Measurements from ENCODE around the gene RAB6B. TPM values are rescaled to one million over a fixed set of nuclear protein-coding genes. Genes with fewer than 3 reads are reported as not detected.
A peak's percentile ranks its signal among the peaks of the same experiment; 100 is the strongest.

RAB6B gene
- total RNA-seq (2014; rRNA removed; shearing (Covaris generic)), result 1.2 and 2.4 TPM in 2 replicates

DNA sequence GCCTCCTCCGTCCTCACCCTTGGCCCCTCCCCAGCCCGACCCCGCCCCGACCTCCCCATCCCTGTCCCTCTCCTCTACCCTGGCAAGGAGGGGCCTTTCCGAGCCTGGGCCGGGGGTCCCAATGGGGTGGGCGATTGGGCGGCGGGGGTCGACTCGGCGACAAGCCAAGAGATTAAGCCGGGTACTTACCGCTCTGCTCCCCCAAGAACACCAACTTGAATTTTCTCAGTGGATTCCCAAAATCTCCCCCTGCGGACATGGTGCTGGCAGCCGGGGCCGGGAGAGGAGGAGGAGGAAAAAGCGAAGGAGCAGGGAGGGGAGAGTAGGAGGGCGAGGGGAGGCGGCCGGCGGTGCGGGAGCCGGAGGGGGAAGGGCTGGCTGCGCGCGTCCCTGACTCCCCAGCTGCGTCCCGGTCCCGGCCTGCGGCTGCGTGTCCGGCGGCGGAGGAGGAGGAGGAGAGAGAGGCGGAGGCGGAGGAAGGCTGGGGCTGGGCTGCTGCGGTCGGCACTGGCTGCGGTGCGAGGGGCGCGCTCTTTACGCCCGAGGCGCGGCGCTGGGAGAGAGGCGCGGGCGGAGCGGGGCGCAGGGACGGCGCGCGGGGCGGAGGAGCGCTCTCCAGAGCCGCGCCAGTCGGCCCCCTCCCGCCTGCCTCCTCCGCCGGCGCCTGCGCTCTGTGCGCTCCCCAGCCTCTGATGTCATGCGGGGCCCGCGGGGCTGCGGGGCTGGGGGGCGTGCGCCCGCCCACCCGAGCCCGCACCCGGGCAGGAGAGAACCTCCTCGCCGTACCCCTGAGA, at the start of gene RAB6B:
RAB6B (minus strand) TSS at position 675 of the 794 bp plus-strand sequence; CDS start at position 259, 416 bp downstream.
- peak; percentile 95 for DNase-seq
- Histone ChIP-seq H3K36me3 (replicated peaks; ENCODE audit: control insufficient read depth, insufficient read depth, low read length) (no peaks in the 10 kb centered on the region), H3K4me3 (ENCODE audit: insufficient read depth, low read depth, low read length) (peak within 1 kb of the TSS; percentile 70), H3K27me3 (ENCODE audit: control insufficient read depth, insufficient read depth, low read length) (peaks cover 48% of the 10 kb centered on the region)

DNA sequence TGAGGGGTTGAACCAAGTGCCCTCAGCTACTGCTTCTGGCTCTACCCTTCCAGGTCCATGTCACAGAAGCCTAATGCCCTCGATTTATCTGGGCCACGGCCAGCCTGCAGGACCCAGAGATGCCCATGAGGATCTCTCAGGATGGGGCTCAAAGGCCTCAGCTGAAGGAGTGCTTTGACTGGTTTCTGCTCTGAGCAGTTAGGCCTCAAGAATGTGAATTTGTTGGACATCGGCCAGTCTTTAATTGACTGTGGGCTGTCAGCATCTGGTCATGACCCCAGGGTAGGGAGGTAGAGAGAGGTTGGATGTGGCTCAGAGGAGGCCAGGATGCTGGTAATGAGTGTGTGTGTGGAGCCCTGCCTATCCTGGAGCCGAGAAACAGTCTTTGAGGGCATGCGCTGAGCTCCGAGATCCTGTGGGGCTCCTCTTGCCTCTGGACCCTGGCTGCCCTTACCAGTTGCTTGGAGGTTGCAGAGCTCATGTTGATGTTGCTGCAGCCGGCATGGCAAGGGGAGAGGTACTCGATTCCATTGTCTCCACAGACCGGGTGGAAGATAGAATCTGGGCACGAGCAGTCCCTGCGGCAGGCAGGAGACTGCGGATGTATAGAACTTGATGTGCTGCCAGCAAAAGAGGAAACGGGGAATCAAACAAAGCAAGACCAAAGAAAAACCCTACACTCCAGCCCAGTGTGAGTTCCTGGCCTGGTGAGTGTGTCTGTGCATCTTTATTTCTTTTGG, 49.1 kb upstream of the RAB6B start:
- Histone ChIP-seq H3K36me3 (replicated peaks; ENCODE audit: control insufficient read depth, insufficient read depth, low read length) (no peaks in the 10 kb centered on the region), H3K27me3 (ENCODE audit: control insufficient read depth, insufficient read depth, low read length) (no peaks in the 10 kb centered on the region), H3K4me3 (ENCODE audit: insufficient read depth, low read depth, low read length) (no peak overlapping the region)
- DNase-seq, result no peak

DNA sequence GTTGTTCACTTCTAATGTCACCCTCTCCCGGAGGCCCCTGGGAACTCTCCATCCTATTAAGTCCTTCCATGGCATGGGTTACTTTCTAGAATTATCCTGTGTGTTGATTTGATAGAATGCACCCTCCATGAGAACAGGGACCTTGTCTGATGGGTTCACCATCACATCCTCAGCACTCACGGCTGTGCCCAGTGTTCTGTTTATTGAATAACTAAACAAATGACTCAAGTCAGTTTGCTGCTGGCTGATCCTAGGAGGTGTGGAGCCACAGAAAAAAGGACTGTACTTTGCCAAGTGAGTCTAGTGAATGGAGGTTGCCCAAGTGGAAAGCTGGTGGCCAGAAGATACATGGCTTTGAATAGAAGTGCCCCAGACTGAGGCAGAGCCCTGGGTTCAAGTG, 48.5 kb upstream of the RAB6B start:
- DNase-seq, result no peak
- Histone ChIP-seq H3K36me3 (replicated peaks; ENCODE audit: control insufficient read depth, insufficient read depth, low read length) (no peaks in the 10 kb centered on the region), H3K27me3 (ENCODE audit: control insufficient read depth, insufficient read depth, low read length) (no peaks in the 10 kb centered on the region), H3K4me3 (ENCODE audit: insufficient read depth, low read depth, low read length) (no peak overlapping the region)

DNA sequence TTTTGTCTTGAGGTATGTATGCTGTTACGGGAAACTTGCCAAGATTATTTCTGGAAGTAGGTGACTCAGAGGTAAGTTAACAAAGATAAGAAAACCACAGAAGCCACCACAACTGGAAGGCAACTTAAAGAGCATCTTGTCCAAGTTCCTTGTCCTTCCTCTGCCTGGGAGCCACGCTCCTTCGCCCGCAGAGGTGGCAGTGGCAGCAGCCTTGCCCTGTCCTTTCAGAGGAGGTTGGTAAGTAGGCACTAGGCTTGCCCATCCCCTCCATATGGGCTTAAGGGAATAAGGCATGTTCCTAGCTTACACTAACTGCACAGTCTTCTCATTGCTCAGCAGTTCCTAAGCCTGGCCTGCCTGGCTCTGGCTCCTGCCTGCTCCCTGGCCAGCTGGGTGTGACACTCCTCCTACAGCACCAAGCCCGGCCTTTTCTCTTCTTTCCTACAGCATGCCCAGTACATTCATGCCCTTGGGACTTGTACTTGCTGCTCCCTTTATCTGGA, 48.0 kb upstream of the RAB6B start:
- no peak for DNase-seq
- Histone ChIP-seq H3K36me3 (replicated peaks; ENCODE audit: control insufficient read depth, insufficient read depth, low read length) (no peaks in the 10 kb centered on the region), H3K4me3 (ENCODE audit: insufficient read depth, low read depth, low read length) (no peak overlapping the region)

DNA sequence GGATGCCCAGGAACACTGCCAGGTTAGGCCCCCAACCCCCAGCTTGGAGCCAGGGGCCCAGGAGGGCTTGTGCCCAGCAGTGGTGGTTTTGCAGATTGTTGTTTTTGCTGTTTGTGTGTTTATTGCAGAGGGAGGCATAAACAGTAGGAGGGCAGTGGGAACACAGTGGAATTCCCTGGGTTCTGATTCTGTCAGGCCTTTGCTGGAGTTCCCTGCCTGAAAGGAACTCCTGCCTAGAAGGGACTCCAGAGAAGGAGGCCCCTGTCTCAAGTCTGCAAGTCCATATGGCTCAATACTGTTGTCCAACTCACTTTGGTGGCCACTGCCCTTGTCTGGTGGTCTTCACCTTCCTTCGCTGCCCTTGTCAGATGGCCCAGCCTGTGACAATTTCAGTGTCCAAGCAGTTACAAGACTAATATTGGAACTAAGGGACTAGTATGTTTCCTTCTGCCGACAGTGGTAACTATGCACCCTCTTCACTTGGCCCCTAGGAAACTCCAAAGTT, 47.4 kb upstream of the RAB6B start:
- DNase-seq, result no peak
- Histone ChIP-seq H3K4me3 (ENCODE audit: insufficient read depth, low read depth, low read length) (no peak overlapping the region), H3K27me3 (ENCODE audit: control insufficient read depth, insufficient read depth, low read length) (no peaks in the 10 kb centered on the region), H3K36me3 (replicated peaks; ENCODE audit: control insufficient read depth, insufficient read depth, low read length) (no peaks in the 10 kb centered on the region)

More for the DNA sequence above, 48.0 kb upstream of the RAB6B start:
- no peaks in the 10 kb centered on the region for H3K27me3 ChIP-seq (ENCODE audit: control insufficient read depth, insufficient read depth, low read length)

DNA sequence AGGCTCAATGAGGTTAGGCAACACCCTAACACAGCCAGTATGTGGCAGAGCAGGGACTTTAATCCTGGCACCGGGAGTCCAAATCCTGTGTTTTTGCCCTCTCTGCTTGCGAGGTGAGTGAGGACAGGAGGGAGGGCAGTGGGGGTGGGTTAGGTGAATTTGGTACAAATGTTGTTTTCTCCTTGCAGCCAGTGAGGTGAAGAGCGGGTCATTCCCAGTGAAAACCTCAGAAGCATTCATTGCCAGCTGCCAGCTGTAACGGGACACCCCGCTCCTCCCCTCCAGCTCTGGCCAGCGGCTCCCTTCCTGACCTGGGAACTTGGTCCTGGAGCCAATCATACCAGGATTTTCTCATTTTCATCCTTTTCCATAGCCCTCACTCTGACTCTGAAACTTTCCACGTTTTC, 45.7 kb upstream of the RAB6B start:
- Histone ChIP-seq H3K27me3 (ENCODE audit: control insufficient read depth, insufficient read depth, low read length) (no peaks in the 10 kb centered on the region), H3K4me3 (ENCODE audit: insufficient read depth, low read depth, low read length) (no peak overlapping the region), H3K36me3 (replicated peaks; ENCODE audit: control insufficient read depth, insufficient read depth, low read length) (no peaks in the 10 kb centered on the region)
- DNase-seq, result peak; percentile 70

DNA sequence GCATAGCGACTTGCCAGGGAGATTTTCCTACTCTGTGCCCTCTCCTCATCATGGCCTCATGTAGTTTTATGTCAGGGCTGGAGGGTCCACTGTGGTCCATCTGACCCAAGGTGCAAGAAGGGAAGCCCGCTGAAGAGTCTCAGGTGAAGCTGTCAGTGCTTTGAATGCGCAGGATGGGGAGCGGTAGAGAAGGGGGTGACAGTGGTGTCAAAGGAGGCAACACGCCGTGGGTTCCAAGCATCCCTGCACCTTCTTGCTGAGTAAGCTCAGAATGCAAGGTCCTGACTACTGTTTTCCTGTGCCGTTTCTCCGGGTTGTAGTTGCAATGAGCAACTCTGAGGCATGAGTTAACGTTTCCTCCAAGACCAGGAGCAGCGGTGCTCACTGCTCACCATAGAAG, 44.9 kb upstream of the RAB6B start:
- H3K36me3 ChIP-seq (replicated peaks; ENCODE audit: control insufficient read depth, insufficient read depth, low read length), result no peaks in the 10 kb centered on the region
- H3K27me3 ChIP-seq (ENCODE audit: control insufficient read depth, insufficient read depth, low read length), result no peaks in the 10 kb centered on the region
- H3K4me3 ChIP-seq (ENCODE audit: insufficient read depth, low read depth, low read length), result no peak overlapping the region
- no peak for DNase-seq

DNA sequence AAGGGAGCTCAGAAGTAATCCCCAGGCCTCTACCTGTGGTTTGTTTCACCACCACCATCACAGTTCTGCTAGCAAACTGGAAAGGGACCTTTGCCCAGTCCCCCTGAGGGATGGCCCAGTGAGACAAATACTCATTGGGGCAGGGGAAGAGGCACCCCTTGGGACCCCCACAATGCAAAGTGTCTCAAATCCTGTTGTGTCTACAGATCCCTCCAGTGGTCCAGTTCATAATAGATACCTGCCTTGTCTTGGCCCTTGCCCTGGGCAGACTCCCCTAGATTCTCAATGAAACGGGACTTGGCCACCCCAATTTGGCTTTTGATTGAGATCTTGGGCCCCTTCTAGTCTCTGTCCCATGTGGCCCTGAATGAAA, 43.8 kb upstream of the RAB6B start:
- DNase-seq, result no peak
- Histone ChIP-seq H3K4me3 (ENCODE audit: insufficient read depth, low read depth, low read length) (no peak overlapping the region), H3K27me3 (ENCODE audit: control insufficient read depth, insufficient read depth, low read length) (no peaks in the 10 kb centered on the region), H3K36me3 (replicated peaks; ENCODE audit: control insufficient read depth, insufficient read depth, low read length) (no peaks in the 10 kb centered on the region)

DNA sequence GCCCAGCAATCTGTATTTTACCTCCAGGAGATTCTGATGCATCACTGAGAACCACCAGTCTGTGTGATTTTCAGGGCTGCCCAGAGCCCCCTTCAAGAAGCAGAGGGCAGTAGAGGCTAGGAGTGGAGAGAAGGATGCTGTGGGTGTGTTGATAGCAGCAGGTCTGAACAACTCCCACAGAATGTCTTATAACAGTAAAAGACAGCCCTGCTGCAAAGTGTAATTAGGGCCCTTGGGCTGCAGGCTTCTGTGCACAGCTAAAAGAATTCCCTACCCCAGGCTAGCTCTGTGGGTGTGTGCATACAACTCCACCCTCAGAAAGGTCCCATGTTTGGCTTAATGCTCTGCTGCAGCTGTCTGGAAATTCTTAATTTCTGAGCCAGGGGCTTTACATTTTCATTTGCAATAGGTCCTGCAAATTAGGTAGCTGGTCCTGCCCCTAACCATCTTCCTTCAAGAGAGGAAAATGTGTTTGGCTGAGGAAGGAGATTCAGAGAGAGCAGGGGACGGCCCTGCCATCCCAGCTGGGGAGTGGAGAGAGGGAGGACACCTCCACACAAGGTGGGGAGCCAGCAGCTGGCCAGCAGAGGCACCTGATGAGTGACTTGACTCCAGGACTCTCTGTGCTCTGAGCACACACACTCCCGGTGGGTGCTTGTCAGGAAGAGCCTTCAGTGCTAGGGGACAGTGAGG, 43.2 kb upstream of the RAB6B start:
- Histone ChIP-seq H3K36me3 (replicated peaks; ENCODE audit: control insufficient read depth, insufficient read depth, low read length) (no peaks in the 10 kb centered on the region), H3K4me3 (ENCODE audit: insufficient read depth, low read depth, low read length) (no peak overlapping the region), H3K27me3 (ENCODE audit: control insufficient read depth, insufficient read depth, low read length) (no peaks in the 10 kb centered on the region)
- DNase-seq, result no peak

DNA sequence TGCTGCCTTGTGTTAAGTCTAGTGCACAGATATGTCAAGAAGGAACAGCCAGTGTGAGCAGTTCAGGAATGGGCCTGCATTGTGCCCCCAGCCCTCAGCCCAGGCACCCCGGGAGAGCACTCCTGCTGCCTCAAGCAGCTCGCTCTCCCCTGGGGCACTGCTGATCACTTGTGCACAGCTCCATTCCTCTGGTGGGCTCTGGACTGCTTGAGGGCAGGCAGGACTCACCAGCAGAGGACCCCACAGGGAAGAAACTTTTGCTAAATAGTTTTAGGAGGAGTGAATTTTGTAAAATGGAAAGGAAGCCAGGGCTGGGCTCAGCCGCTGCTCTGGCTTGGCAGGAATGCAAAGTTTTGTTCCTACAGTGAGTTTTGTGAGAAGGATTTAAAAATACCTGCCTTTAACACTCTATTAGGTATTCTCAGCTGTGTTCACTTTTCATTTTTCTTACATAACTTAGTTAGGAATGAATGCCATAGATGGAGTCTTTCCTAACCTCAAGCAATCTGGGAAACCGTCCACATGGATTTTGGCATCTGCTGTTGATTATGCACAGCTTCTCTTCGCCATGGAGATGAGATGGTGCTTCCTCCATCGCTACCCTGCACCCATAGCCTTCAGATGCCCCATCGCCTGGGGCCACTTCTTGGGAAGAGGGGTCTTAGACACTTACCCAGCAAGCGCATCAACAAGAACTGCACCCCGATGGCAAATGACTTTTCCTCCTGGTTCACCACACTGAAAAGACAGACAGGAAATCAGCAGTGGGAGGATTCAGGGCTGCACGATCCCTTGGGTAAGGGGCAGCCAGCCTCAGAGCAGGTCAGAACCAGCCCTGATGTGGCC, 42.3 kb upstream of the RAB6B start:
- no peaks in the 10 kb centered on the region for H3K36me3 ChIP-seq (replicated peaks; ENCODE audit: control insufficient read depth, insufficient read depth, low read length)
- H3K27me3 ChIP-seq (ENCODE audit: control insufficient read depth, insufficient read depth, low read length), result no peaks in the 10 kb centered on the region
- no peak overlapping the region for H3K4me3 ChIP-seq (ENCODE audit: insufficient read depth, low read depth, low read length)
- DNase-seq, result peak; percentile 38

DNA sequence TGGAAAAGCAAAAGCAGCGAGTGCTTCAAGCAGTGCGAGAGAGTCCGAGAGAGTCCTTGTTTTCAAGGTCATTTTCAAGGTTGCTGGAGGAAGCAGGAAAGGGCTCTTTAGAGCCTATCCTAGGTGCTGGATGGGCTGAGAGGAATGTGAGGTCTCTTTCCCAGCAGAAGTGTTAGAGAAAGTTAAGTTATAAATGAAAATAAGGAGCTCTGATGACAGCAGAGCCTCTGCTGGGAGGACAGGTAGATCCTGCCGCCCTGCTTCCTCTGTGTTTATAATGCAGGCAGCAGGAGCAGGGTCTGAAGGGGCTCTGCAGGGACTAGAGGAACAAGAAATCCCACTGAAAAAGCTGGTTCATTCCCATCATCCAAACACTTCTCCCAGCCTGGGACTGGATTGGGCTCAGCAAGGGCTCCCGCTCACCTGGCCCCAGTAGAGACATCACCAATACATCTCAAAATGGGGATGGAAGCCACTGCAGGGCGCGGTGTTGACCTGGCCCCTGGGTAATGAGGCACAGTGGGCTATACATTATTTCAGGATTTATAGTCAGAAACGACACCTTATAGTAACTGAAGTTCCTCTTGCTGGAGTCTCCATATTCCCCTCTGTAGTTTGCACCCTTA, 41.5 kb upstream of the RAB6B start:
- Histone ChIP-seq H3K27me3 (ENCODE audit: control insufficient read depth, insufficient read depth, low read length) (no peaks in the 10 kb centered on the region), H3K4me3 (ENCODE audit: insufficient read depth, low read depth, low read length) (no peak overlapping the region), H3K36me3 (replicated peaks; ENCODE audit: control insufficient read depth, insufficient read depth, low read length) (no peaks in the 10 kb centered on the region)
- peak; percentile 27 for DNase-seq

DNA sequence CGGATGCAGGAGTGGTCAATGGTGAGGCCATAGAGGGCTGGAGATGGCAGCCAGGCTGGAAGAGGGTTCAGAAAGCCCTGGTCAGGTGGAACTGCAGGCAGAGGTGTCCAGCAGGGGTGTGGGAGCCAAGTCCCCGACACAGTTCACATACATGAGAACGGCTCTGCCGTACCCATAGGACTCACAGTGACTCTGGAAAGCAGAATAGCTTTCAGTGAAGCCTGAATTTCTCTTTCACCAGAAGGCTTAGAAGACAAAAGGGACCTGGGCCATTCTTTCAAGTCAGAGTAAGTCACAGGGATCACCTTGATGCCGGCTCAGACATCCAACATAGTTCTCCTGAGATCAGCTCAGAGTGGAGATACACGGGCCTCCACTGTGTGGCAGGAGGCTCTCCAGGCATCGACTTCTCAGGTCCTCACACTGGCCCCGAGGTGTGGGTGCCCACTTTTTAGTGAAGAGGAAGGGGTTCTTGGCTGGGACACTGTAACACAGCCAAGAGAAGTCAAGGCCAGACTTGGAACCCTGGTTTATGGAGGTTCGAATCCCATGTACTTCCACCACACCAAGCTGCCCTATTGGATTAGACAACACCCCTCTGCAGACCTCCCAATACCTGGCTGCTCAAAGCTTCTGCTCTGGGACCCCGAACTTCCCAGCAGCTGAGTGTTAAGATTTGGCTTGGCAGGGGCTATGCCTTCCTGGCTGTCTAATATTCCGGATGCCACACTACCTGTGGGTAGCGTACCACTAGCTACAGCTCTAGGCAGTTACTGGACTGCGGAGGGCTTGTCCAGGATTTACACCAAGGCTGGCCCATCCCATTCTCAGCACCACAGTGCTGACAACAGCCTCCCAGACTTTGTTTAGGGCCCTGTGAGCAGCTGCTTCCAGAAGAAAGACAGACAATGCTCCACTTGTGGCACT, 40.4 kb upstream of the RAB6B start:
- no peak overlapping the region for H3K4me3 ChIP-seq (ENCODE audit: insufficient read depth, low read depth, low read length)
- DNase-seq, result peak; percentile 7
- no peaks in the 10 kb centered on the region for H3K27me3 ChIP-seq (ENCODE audit: control insufficient read depth, insufficient read depth, low read length)
- no peaks in the 10 kb centered on the region for H3K36me3 ChIP-seq (replicated peaks; ENCODE audit: control insufficient read depth, insufficient read depth, low read length)
